NCI-H446 treated with DMSO at 0.1 percent for 48 hours (cell line): ENCODE measurements around the gene NDRG4.

Experiments used
- DNase-seq: peaks from one replicate; lab custom pipeline; 2025; lab: John Stamatoyannopoulos, UW

NDRG4 gene

GRCh38 chr16:58543685-58544084 is 43.7 kb downstream of the NDRG4 start:
- no peak for DNase-seq

GRCh38 chr16:58548378-58548777 is 48.4 kb downstream of the NDRG4 start:
- no peak for DNase-seq

GRCh38 chr16:58551496-58551895 is 51.6 kb downstream of the NDRG4 start:
- no peak for DNase-seq

- DNase-seq, result no peak
These were observed 56.7 kb downstream of the NDRG4 start for GRCh38 chr16:58556678-58557077.
